ENCODE data around the gene MUC20. TPM values are rescaled to one million over a fixed set of nuclear protein-coding genes. Genes with fewer than 3 reads are reported as not detected.
"Not testable (repeated sequence)": the region's sequence is repeated elsewhere in the genome, so short reads cannot be mapped to it uniquely, and the experiment has no call there.

Gene MUC20
- total RNA-seq, 1 donor from 2014 or later = under 0.01 TPM

DNA sequence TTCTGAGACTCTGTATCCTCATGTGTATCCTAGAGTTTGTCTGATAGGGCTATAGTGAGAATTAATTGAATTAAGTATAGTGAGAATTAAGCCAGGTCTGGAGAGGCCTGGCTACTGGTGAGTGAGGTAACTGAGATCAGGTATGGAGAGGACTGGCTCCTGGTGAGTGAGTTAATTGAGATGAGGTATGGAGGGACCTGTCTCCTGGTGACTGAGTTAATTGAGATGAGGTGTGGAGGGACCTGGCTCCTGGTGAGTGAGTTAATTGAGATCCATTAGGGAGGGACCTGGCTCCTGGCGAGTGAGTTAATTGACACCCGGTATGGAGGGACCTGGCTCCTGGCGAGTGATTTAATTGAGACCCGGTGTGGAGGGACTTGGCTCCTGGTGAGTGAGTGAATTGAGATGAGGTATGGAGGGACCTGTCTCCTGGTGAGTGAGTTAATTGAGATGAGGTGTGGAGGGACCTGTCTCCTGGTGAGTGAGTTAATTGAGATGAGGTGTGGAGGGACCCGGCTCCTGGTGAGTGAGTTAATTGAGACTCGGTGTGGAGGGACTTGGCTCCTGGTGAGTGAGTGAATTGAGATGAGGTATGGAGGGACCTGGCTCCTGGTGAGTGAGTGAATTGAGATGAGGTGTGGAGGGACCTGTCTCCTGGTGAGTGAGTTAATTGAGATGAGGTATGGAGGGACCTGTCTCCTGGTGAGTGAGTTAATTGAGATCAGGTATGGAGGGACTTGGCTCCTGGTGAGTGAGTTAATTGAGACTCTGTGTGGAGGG lies 10.5 kb upstream of the MUC20 start:
- DNase-seq (ENCODE audit: low read depth in 2 of 2) = not testable (repeated sequence)

DNA sequence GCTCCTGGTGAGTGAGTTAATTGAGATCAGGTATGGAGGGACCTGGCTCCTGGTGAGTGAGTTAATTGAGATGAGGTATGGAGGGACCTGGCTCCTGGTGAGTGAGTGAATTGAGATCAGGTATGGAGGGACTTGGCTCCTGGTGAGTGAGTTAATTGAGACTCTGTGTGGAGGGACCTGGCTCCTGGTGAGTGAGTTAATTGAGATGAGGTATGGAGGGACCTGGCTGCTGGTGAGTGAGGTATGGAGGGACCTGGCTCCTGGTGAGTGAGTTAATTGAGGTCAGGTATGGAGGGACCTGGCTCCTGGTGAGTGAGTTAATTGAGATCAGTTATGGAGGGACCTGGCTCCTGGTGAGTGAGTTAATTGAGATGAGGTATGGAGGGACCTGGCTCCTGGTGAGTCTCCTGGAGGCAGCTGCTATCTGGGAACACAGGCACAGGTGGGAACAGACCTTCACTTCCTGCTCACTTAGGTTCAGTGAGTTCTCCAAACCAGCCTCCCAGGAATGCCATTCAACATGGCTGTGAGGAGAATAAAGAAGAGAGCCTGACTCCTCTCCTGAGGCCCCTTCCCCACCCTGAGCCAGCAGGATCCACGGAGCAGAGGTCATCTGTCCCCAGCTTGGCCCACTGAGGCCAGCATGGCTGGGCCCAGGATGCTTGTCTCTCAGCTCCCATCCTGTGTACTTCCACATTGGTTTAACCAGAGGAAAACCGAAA lies 9.5 kb upstream of the MUC20 start:
- DNase-seq (ENCODE audit: low read depth in 2 of 2) = not testable (repeated sequence)

DNA sequence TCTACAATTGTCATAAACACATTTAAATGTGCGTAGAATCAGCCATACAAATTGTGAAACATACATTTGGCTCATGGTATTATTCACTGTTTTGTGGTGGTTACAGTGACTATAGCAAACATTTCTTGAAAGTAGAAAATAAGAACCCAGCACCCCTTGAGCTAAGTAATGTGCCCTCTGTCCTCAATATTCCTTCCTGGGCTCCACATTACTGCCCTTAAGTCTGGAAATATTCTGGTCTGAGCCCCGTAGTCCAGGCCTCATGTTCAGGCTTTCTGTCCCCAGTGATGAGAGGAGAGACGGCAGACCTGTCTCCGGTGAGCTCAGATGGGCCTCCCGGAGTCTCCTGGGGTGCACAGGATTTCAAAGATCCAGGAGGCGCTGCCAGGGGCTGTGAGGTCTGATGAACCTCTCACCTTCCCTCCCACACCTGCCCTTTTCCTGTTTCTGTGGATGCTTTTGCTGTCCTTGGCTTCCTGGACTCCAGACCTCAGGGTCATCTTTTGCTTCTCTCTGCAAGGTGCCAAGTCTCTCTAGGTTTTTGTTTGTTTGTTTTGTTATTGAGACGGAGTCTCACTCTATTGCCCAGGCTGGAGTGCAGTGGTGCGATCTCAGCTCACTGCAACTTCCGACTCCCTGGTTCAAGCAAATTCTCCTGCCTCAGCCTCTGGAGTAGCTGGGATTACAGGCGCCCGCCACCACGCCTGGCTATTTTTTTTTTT lies 8.8 kb upstream of the MUC20 start:
- DNase-seq (ENCODE audit: low read depth in 2 of 2) = no peak

DNA sequence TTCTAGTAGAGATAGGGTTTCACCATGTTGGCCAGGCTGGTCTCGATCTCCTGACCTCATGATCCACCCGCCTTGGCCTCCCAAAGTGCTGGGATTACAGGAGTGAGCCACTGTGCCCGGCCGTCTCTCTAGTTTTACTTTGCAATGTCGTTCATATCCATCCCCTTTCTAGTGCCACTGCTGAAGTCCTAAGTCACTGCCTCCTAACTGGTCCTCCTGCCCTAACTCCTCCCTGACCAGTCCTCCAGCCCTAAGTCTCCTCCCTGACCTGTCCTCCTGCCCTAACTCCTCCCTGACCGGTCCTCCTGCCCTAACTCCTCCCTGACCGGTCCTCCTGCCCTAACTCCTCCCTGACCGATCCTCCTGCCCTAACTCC lies 8.3 kb upstream of the MUC20 start:
- DNase-seq (ENCODE audit: low read depth in 2 of 2) = not testable (repeated sequence)

DNA sequence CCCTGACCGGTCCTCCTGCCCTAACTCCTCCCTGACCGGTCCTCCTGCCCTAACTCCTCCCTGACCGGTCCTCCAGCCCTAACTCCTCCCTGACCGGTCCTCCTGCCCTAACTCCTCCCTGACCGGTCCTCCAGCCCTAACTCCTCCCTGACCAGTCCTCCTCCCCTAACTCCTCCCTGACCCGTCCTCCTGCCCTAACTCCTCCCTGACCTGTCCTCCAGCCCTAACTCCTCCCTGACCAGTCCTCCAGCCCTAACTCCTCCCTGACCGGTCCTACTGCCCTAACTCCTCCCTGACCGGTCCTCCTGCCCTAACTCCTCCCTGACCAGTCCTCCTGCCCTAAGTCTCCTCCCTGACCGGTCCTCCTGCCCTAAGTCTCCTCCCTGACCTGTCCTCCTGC lies 7.6 kb upstream of the MUC20 start:
- DNase-seq (ENCODE audit: low read depth in 2 of 2) = not testable (repeated sequence)

DNA sequence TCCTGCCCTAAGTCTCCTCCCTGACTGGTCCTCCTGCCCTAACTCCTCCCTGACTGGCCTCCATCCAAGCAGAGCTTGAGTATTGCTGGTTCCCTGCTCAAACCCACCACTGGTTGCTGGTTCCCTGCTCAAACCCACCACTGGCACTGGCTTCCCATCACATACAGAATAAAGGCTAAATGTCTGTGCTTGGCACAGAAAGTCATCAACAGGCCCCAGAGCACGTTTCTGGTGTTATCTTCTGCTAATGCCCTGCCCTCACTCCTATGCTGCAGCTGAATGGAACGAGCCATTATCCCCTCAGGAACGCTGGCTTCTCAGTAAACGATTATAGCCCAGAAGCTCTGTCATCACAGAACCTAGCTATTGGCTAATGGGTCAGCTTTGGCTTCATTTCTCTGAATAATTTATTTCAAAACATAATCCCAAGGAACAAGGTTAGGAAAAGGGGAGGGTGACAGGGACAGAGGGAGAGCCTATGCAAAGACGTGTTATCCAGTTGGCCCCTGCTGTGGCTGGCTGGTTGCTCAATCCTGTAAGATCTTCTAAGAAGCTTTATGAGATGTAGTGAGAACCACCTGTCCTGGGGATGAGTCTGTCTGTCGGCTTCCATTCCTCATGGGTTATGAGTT lies 6.3 kb upstream of the MUC20 start:
- DNase-seq (ENCODE audit: low read depth in 2 of 2) = no peak

DNA sequence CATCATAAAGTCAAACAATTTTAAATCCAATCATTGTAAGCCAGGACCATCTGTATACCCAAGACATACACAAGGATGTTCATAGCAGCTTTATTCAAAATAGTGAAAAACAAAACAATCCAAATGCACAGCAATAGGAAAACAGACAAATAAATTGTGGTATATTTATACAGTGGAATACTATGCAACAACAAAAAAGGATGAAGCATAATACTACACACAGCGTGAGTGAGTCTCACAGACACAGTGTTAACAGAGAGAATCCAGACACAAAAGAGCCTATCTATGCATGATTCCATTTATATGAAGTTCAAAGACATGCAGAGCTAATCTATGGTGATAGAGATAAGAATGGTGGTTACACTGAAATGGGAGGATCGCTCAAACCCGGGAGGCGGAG lies 5.6 kb upstream of the MUC20 start:
- DNase-seq (ENCODE audit: low read depth in 2 of 2) = no peak

DNA sequence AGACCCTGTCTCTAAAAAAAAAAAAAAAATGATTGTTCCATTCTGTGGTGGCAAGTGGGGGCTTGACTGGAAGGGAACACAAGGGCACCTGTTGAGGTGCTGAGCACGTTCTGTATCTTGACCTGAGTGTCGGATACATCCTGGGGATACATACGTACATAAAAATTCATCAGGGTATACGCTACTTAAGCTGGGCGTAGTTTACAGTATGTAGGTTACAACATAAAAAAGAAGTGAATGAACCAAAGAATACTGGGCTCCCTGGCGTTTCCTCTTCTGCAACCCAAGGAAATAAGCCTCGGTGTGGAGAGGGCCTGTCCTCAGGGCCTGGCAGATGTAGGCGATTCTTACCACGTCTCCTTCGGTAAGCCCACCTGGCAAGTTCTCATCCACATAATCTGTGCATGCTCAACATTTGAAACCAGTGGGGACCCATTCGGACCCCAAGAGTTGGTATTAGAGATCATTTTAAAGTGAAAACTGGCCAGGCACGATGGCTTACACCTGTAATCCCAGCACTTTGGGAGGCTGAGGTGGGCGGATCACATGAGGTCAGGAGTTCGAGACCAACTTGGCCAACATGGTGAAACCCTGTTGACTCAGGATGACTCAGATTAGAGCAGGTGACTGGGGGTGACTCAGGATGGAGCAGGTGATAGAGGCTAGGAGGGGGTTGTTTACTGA lies 5.1 kb upstream of the MUC20 start:
- no peak for DNase-seq (ENCODE audit: low read depth in 2 of 2)

DNA sequence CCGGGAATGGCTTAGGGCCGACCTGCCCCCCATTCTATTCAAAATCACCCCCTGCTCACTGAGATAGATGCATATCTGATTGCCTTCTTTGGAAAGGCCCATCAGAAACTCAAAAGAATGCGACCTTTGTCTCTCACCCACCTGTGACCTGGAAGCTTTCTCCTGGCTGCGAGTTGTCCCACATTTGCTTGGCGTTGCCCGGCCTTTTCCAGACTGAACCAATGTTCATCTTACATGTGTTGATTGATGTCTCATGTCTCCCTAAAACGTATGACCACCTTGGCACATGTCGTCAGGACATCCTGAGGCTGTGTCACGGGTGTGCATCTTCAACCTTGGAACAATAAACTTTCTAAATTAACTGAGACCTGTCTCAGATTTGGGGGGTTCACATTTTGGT lies 3.4 kb upstream of the MUC20 start:
- DNase-seq (ENCODE audit: low read depth in 2 of 2) = no peak

DNA sequence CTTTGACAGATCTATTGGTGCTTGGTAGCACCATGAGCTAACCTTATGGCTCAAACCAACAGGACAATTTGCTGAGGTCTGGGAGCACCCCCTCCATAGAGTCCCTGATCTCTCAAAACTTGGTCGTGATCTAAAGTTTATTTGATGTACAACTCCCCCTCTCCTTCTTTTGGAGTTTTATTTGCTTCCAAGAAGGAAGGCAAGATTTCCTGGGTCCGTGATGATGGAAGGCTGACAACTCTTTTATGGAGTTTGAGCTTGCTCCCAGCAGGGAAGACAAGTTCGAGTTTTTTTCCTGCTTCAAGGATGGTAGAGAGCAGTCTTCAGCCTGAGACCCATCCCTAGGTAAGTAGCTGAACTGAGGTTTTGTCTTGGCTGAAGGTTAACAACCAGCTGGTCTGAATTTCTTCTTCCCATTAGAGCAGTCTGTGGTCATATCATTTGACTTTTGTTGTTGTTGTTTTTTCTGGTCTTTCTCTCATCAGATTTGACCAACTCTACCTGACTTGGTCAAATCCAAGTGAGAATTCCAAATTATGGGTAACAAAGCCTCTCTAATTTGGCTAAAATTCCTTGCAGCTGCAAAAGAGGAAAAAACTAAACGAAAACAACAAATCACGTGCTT lies 2.8 kb upstream of the MUC20 start:
- no peak for DNase-seq (ENCODE audit: low read depth in 2 of 2)

DNA sequence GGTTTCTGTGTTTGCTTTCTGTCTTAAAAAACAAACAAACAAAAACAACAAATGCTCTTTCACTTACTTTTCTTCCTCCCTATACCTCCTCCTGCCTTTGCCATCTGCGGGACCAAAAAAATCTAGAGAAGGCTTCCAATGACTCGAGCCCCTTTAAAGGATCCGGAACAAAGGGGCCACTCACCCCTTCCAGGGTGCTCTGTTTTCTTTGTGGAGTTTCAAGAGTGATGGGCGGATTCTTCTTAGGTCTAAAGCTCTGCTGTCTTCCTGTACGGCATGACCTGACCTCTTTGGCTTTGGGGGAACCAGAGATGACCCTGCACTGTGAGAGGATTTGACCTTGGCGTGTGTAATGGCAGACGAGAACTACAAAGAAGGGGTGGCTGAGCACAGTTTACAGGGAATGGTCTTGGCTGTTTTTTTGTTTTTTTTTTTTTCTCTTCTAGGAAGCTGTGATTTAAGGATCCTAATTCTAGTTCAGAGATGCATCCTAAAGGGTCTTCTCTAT lies 2.2 kb upstream of the MUC20 start:
- no peak for DNase-seq (ENCODE audit: low read depth in 2 of 2)

DNA sequence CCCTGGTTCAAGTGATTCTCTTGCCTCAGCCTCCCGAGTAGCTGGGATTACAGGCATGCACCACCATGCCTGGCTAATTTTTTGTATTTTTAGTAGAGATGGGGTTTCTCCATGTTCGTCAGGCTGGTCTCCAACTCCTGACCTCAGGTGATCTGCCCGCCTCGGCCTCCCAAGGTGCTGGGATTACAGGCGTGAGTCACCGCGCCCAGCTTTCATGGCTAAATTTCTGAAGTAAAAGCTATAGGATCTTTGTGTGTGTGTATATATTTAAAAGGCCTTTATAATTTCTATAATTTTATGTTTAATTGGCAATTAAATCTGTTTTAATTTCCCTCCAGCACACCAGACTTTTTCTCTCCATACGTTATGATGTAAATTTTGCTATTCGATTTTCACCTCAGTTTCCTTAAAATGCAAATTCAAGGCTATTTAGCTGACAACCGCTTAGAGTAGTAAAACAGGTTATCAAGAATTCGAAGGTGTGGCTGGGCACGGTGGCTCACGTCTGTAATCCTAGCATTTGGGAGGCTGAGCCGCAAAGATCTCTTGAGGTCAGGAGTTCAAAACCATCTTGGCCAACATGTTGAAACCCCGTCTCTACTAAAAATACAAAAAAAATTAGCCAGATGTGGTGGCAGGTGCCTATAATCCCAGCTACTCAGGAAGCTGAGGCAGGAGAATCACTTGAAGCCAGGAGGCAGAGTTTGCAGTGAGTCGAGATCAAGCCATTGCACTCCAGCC lies 1.1 kb upstream of the MUC20 start:
- not testable (repeated sequence) for DNase-seq (ENCODE audit: low read depth in 2 of 2)

DNA sequence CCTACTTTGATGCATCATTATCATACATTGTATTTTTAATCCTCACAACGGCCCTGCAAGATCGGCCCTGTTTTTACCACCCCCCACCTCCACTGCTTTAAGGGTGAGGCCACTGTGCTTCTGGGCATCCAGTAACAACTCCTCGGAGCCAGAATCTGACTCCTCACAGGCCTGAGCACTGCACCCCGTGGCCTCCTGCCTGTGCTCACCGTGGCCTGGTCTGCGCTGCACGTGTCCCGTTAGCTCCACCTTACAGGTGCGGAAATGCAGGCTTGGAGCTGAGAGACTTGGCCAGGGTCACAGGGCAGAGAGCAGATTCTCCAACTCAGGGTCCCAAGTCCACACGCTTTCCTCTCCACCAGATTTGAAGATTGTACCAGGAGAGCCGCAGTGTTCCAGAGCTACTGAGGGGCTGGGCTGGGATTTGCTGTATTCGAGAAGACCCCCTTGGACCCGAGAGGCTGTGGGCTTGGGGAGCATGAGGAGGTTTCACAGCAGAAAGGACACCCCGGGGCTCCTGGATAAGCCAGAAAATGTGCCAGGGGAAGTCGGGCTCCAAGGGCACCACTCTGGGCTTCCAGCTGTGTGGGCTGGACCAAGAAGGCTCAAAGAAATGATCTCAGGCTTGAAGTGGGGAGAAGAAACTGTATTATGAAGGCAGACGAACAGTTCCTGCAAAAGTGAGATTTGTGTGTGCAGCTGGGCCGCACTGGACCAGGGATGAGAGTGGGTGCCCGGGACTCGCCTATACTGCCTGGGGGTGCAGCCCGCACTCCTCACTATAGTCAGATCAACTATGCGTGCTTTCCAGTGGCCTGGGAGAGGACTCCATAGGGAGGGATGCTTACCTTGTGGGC lies 1.6 kb downstream of the MUC20 start:
- not testable (repeated sequence) for DNase-seq (ENCODE audit: low read depth in 2 of 2)

DNA sequence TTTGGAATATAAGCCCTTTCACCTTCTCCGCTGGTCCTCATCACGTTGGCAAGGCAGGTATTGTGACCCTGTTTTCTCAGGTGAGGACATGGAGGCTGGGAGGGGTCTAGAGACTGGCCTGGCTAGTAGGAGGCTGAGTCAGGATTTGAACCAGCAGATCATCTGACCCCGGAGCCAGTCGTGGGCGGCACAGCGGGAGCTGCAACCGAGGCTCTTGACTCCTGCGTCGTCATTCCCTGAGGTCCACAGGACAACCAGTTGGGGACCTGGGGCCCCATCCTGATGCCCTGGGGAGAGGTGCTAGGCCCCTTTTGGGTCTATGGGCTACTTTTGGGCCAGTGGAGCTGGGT lies 2.2 kb downstream of the MUC20 start:
- not testable (repeated sequence) for DNase-seq (ENCODE audit: low read depth in 2 of 2)

DNA sequence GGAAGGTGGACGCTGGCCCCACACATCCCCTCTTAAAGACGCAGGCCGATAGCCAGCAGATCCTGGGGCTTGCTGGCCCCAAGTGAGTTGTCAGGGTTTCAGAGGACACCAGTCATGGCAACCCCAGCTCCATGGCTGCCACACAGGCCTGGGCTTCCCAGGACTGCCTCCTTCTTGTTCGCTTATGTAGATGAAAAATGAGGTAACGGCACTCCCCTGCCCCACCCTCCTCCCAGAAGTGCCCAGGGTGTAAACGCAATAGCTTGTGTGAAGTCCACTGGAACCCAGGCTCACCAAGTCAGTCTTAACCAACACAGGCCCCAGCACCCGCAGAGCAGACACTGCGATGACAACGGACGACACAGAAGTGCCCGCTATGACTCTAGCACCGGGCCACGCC lies 3.6 kb downstream of the MUC20 start:
- not testable (repeated sequence) for DNase-seq (ENCODE audit: low read depth in 2 of 2)

DNA sequence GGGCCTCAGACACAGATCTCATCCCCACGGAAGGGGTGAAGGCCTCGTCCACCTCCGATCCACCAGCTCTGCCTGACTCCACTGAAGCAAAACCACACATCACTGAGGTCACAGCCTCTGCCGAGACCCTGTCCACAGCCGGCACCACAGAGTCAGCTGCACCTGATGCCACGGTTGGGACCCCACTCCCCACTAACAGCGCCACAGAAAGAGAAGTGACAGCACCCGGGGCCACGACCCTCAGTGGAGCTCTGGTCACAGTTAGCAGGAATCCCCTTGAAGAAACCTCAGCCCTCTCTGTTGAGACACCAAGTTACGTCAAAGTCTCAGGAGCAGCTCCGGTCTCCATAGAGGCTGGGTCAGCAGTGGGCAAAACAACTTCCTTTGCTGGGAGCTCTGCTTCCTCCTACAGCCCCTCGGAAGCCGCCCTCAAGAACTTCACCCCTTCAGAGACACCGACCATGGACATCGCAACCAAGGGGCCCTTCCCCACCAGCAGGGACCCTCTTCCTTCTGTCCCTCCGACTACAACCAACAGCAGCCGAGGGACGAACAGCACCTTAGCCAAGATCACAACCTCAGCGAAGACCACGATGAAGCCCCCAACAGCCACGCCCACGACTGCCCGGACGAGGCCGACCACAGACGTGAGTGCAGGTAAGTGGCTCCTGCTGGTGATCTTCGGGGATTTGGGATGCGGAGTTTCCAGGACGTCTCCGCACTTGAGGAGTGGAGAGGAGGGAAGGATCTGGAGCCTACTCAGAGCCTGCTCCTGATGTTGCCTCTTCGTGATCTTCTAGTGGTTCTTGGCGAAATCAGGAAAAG lies 5.3 kb downstream of the MUC20 start:
- not testable (repeated sequence) for DNase-seq (ENCODE audit: low read depth in 2 of 2)

DNA sequence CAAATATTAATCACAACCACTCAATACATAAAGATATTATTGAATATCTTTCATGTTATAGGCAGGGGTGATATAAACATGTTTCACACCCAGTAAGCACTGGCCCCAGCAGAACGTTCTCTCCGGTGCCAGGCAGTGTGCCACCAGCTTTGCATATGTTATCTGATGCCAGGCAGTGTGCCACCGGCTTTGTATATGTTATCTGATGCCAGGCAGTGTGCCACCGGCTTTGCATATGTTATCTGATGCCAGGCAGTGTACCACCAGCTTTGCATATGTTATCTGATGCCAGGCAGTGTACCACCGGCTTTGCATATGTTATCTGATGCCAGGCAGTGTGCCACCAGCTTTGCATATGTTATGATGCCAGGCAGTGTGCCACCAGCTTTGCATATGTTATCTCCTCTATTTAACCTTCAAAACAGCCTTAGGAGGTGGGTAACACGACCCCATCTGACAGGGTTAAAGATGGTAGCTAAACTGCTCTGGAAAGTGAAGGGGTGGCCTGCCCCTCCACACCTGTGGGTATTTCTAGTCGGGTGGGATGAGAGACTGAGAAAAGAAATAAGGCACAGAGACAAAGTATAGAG lies 6.9 kb downstream of the MUC20 start:
- no peak for DNase-seq (ENCODE audit: low read depth in 2 of 2)

DNA sequence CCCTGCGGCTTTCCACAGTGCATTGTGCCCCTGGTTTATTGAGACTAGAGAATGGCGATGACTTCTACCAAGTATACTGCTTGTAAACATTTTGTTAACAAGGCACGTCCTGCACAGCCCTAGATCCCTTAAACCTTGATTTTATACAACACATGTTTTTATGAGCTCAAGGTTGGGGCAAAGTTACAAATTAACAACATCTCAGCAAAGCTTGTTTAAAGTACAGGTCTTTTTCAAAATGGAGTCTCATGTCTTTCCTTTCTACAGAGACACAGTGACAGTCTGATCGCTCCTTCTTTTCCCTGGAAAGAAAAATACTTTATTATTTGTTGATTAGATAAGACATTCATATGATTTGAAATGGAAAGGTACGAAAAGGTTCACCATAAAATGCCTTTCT lies 8.0 kb downstream of the MUC20 start:
- not testable (repeated sequence) for DNase-seq (ENCODE audit: low read depth in 2 of 2)
